Measurements from ENCODE around the gene EML1.

Gene EML1

DNA sequence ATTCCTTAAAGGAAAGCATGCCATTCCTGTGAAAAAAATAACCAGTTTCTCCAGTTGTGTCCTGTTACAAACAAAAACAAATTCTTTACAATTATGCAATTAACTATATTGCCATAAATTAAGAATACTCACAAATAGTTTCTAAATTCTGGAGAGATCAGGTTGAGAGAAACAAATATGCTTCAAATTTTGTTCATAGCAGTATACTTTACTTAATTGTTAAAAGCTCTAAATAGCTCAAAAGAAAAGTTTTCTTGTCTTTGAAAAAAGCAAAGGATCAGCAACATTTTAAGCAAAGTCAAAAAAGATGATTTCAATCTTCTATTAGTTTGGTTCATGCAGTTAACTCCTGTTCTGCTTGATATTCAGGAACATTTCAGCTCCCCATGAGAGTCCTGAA lies 109.7 kb downstream of the EML1 start:
- TF ChIP-seq, protein P1, sequence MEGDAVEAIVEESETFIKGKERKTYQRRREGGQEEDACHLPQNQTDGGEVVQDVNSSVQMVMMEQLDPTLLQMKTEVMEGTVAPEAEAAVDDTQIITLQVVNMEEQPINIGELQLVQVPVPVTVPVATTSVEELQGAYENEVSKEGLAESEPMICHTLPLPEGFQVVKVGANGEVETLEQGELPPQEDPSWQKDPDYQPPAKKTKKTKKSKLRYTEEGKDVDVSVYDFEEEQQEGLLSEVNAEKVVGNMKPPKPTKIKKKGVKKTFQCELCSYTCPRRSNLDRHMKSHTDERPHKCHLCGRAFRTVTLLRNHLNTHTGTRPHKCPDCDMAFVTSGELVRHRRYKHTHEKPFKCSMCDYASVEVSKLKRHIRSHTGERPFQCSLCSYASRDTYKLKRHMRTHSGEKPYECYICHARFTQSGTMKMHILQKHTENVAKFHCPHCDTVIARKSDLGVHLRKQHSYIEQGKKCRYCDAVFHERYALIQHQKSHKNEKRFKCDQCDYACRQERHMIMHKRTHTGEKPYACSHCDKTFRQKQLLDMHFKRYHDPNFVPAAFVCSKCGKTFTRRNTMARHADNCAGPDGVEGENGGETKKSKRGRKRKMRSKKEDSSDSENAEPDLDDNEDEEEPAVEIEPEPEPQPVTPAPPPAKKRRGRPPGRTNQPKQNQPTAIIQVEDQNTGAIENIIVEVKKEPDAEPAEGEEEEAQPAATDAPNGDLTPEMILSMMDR (IDR thresholded peaks at IDR 0.05; ENCODE audit: low read depth, low read length), result no peak
- no peak overlapping the region for H3K4me3 ChIP-seq (replicated peaks in 1 of 2; ENCODE audit: low read depth in 2 of 2, low read length in 2 of 2)
- DNase-seq (ENCODE audit: low read depth in 2 of 2), result no peak

DNA sequence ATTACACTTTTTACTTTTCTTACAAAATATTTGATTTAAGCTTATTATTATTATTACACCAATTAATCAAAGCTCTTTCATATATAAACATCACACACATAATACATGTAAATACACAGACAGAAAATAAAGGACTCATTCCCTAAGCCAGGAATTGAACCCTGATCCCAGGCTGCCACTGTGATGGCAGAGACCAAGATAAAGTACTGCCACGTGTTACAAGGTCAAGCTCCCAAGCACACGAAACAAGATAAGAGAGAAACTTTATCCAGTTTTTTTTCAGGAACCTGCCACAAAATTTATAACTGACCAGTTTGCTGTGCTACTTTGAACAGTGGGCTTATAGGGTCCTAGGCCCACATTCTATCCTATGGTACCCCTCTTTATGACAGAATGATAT lies 111.3 kb downstream of the EML1 start:
- no peak overlapping the region for H3K4me3 ChIP-seq (replicated peaks in 1 of 2; ENCODE audit: low read depth in 2 of 2, low read length in 2 of 2)
- DNase-seq (ENCODE audit: low read depth in 2 of 2), result no peak
- TF ChIP-seq, protein P1 (IDR thresholded peaks at IDR 0.05; ENCODE audit: low read depth, low read length), result no peak

DNA sequence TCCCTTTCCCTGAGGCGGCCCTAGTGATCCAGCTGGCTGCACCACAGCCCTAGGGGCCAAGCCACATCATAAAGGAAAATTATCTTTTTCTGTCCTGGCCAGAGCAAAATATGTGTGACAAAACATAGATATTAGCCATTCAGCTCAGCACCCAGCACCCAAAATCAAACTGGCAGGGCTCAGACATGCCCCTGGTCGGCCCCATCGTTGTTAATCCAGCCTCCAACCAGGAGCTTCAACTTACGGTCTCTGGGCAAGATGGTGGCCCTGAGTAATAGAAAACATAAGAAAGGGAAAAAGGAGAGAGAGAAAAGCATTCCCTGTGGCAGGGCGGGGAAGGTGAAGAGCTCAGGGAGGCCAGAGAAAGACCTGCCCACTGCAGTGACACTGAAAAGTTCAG lies 111.9 kb downstream of the EML1 start:
- TF ChIP-seq, protein P1 (IDR thresholded peaks at IDR 0.05; ENCODE audit: low read depth, low read length), result no peak
- H3K4me3 ChIP-seq (replicated peaks in 1 of 2; ENCODE audit: low read depth in 2 of 2, low read length in 2 of 2), result no peak overlapping the region
- no peak for DNase-seq (ENCODE audit: low read depth in 2 of 2)

DNA sequence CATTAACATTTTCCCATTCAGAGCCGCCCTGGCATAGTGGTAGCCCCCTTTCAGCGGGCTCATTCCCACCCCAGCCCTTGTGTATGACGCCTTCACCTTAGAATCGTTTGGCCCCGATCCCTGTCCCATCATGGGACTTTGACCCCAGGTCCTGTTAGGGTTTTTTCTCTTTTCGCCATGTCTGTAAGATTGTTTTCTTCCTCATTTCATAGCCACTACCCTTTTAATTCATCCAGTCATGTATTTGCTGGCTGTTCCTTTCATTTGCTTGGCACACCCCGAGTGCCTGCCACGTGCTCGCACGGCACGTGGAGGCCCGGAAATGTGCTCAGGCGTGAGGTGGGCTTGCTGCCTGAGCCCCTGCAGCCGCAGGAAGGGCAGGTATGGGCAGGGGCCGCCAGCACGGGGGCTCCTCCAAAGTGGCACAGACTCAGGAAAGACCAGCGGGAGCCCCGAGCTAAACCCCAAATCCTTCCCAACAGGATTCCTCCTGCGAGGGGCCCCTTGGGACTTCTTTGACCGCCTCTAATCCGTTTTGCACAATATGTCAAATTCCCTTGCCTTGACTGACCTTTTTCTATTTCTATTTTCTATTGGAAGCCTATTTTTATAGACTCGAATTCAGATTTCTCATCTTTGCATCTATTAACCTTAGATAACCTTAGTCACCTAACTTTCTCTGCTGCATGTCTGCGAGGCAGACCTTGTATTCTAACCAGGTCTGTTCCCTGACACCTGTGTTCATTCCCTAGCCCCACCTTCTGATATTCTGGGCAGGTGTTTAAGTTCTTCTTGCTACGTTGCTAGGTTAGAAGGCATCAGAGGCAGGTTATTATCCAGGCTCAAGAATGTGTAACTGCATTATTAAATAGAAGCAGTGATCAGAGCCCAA lies 114.8 kb downstream of the EML1 start:
- no peak for DNase-seq (ENCODE audit: low read depth in 2 of 2)
- H3K4me3 ChIP-seq (replicated peaks in 1 of 2; ENCODE audit: low read depth in 2 of 2, low read length in 2 of 2), result no peak overlapping the region
- TF ChIP-seq, protein P1 (IDR thresholded peaks at IDR 0.05; ENCODE audit: low read depth, low read length), result no peak

DNA sequence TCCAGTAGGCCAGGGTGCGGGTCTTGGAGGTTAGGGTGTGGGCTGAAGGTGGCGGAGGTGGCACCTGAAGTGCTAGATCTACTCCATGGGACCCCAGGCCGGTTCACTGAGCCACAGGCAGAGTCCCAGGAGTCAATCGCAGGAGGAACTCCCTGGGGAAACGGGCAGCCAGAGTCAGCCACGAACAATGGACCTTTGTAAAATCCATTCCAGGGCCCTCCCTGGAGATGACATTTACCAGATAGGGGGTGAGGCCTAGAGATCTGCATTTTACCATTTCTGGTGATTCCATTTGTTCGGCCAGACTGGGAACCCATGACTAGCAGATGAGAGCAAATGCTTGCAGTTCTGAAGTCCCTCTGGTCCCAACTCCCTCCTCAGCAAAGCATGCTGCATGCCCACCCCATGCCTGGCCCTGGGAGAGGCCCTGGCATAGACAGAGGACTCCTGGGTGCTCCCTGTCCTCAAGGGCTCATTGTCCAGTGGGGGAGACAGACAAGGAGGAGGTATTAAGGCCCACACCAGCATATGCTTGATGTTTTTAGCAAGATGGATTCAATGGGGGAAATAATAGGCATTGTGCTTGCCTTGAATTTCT lies 115.5 kb downstream of the EML1 start:
- H3K4me3 ChIP-seq (replicated peaks in 1 of 2; ENCODE audit: low read depth in 2 of 2, low read length in 2 of 2), result no peak overlapping the region
- TF ChIP-seq, protein P1 (IDR thresholded peaks at IDR 0.05; ENCODE audit: low read depth, low read length), result no peak
- DNase-seq (ENCODE audit: low read depth in 2 of 2), result no peak

DNA sequence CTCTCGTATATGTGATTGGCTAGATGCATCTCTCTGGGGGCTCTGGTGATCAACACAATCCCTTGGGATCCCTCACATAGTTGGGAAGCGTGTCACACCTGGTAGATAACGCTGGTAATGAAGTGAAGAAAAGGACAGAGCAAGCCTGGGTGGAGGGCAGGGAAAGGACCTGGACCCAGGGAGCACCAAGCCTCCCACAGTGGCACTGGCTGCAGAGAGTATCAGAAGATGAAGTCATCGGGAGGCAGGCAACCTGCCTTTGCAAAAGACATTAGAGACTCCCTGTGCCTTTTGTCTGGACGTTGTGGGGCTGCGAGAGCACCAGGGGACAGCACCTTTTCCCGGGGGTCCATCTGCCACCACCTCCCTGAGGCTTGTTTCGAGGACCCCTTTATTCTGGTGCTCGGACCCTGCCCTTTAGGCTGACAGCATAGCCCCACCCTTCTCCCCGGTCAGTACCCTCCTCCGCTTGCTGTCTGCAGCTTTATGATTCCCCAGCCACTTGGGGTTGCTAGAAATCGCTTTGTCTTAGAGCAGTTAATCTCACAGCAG lies 116.4 kb downstream of the EML1 start:
- H3K4me3 ChIP-seq (replicated peaks in 1 of 2; ENCODE audit: low read depth in 2 of 2, low read length in 2 of 2), result no peak overlapping the region
- TF ChIP-seq, protein P1 (IDR thresholded peaks at IDR 0.05; ENCODE audit: low read depth, low read length), result no peak
- peak in 1 of 2 donors; percentile 21 for DNase-seq (ENCODE audit: low read depth in 2 of 2)

Measured in cardiac fibroblast (primary cell).